Adipose tissue (tissue), 3 donors: ENCODE results near the gene RAB6D. TPM values are rescaled to one million over a fixed set of nuclear protein-coding genes. Genes with fewer than 3 reads are reported as not detected.
"Not testable (repeated sequence)": the region's sequence is repeated elsewhere in the genome, so short reads cannot be mapped to it uniquely, and the experiment has no call there.

Experiments
- H3K27ac ChIP-seq: one replicate; pipeline ENCODE4 v1.5.1; 2013; ENCODE audit warnings: low read depth, low read length
- WGBS, 3 donors: extraction: QIAGEN DNeasy Blood & Tissue Kit; methylation state at CpG; one replicate each; pipeline ENCODE4 v1.1.7; 2013; 5-methylcytosine and 5-hydroxymethylcytosine counted together
- polyA plus RNA-seq, 3 donors: library from polyadenylated mRNA; stranded (reverse); fragments of 200-250 nt; gene quantifications; one replicate each; pipeline ENCODE4 v1.2.3, GENCODE V29; 2013
- donor health status: healthy with polysubstance abuse.
- donor health status: Bipolar disorder and iron deficiency.
- donor health status: healthy.

RAB6D gene
- under 1 TPM in 2 of 3 donors, not detected in 1; 0.03 to 0.22 TPM for polyA plus RNA-seq

DNA sequence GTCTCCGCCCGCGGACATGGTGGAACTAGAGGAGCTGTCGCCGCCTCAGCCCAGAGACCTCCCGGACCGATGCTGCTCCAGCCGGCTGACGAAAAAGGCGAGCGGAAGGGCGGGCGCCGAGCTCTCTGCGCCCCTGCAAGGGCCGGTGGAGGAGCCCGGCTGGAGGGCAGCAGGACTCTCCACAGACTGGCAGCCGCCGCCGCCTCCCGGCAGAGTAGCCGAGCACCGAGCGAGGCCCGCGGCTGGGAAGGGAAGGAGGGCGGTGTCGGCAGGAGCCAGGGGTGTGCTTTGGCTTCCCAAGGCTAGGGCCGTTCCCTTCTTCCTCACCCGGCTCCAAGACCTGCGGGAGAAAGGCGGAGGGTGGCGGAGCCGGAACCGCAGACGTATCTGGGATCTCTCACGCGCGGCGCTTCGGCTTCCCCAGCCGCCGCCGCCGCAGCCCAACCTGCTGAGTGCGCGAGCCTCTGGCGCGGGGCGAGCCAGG, at the start of gene RAB6D:
Gene RAB6D, minus strand, starts transcription at position 466 of the 484 bp plus-strand sequence. Its CDS starts 448 bp downstream, at position 18.
- 1 to 2% (median 2%) methylated on average over 30 to 38 of the region's 50 CpGs for WGBS, 3 donors
- not testable (repeated sequence) for H3K27ac ChIP-seq

DNA sequence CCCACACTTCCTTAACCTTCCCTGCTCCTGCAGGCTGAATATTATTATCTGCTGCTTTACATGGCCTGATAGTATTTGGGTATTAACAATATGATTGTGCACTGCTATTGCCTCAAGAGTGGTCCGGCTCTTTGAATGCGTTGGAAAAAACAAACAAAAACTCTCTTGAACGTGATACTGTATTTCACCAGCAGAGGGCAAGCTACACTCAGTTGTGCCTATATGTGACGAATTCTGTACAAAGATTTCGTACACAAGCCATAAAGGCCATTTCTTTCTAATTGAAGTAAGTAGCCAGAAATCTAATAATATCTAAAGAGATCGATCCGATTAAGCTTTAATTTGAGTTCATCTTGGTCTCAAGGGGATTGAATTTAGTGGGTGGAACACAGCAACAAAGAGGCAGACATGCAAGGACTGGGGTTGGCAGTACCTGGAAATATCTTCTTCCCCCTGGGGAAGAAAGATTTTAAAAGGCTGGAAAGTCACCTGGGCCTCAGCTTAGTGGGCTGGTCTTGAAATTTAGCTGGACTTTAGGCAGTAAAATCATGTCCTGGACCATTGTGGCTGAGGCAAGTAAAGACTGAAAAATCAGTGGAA, 49.3 kb upstream of the RAB6D start:
- WGBS, 3 donors: 1 to 3% (median 2%) methylated on average over 7 of the region's 7 CpGs
- no peak overlapping the region for H3K27ac ChIP-seq

DNA sequence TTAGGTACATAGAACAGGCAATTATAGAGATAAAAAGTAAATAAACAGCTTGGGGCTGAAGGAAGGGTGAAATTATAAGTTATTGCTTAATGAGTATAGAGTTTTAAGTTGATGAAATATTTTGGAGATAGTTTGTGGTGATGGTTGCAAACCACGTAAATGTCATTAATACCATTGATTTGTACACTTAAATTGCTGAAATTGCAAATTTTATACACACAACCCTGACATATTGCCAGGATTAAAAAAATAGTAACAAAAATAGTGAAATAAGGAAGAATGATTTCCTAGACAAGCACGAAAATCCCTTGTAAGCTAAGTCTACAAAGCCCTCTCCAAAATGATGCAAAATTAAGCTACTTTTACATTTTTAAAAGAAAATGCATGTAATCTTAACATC, 46.2 kb upstream of the RAB6D start:
- WGBS, 3 donors: 65 to 79% (median 72%) methylated on average over 2 of the region's 2 CpGs

DNA sequence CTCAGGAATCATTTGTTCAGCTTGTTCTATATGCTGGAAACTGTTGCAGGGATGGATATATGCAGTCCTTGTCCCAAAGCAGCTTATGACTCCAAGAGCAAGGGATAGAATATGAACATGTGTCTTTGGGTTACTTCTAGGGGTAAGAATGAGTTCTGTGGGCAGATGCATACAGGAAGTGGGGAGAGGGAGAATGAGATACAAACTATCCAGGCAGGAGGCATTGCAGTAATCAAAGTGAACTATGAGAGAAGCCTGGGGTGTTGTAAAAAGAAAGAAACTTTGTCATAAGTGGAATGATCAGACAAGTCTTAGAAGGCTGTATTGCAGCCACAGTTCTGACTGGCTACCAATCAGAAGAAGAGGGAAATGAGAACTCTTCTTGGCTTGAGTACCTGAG, 44.8 kb upstream of the RAB6D start:
- no peak overlapping the region for H3K27ac ChIP-seq

More for the DNA sequence above, 46.2 kb upstream of the RAB6D start:
- H3K27ac ChIP-seq: no peak overlapping the region

DNA sequence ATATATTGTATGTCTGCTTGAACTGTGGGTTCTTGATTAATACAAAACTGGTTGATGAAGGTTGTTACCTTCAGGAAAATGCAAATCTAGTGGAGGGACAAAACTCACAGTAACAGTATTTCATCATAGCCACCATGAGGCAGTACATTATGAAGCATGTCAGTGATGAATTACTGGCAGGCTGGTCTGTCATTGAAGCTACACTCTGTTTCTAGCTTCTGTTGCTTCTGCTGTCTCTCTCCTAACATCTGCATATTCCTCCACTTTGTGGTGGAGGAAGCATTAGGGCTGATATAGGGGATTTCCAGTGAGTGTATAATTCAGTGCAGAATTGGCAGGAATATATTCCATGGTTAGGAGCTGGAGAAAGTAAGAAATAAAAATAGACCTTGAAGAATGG, 44.2 kb upstream of the RAB6D start:
- no peak overlapping the region for H3K27ac ChIP-seq

DNA sequence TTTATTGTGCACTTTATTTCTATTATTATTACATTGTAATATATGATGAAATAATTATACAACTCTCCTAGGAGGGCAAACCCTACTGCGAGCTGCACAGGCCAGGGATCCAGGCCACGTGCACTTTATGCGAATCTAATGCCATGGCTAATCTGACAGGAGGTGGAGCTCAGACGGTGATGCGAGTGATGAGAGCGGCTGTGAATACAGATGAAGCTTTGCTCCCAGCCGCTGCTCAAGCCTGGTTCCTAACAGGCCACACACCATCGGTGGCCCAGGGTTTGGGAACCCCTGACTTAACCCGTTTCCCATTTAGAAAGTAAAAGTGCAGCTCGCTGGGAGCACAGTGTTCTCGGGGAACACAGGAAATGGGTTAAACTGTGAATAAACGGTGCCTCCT, 40.8 kb upstream of the RAB6D start:
- 74 to 78% (median 77%) methylated on average over 12 of the region's 12 CpGs for WGBS, 3 donors
- no peak overlapping the region for H3K27ac ChIP-seq

DNA sequence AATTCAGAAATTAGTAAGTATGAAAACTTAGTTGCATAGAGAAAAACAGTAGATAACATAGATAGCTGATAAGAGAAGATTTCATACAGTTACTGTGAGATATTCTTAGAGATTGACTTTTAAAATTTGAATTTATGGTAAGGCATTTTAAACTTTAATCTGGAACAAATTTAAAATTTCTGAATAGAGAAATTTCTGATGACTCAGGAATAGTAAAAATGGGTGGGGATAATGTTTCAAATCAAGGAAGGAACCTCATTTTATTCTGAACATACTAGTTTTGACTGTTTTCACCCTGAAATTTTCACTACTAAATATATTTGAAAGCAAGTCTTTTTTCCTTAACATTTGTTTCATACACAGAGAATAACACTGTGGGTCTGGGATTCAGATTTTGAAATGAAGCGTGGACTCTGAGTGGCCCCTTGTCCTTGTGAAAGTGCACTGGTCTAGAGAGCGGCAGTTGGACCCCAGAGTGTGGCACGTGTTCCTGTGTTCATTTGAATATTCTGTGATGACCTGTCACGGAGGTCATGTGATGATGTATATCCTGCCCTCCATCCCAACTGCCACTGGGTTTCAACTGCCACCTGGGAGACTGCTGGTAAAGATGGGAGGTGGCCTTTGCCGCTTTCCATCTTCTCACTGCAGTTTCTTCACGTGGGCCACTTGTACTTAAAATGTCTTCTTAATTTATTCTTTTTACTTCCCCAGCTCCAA, 38.5 kb upstream of the RAB6D start:
- 74 to 75% (median 75%) methylated on average over 6 of the region's 6 CpGs for WGBS, 3 donors
- no peak overlapping the region for H3K27ac ChIP-seq

GRCh38 chr2:131400849-131401248, 36.9 kb upstream of the RAB6D start:
- no peak overlapping the region for H3K27ac ChIP-seq
- 63 to 71% (median 66%) methylated on average over 4 of the region's 4 CpGs for WGBS, 3 donors

DNA sequence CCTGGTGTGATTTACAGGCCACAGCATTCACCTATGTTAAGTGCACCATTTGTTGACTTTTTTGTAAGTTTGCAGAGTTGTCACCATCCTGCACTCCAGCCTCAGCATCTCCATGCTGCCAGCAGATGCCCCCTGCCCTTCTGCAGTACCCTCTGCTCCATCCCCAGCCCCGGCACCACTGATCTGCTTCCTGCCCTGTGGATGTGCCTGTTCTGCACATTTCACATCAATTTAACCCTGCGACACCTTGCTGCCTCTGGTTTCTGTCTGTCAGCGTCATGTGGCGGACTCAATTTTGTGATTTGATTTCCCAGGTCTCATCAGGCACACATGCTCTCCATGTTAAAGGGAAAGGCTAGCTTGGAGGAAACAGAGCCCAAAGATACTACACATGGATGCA, 36.5 kb upstream of the RAB6D start:
- 66 to 80% (median 67%) methylated on average over 4 of the region's 4 CpGs for WGBS, 3 donors
- not testable (repeated sequence) for H3K27ac ChIP-seq

DNA sequence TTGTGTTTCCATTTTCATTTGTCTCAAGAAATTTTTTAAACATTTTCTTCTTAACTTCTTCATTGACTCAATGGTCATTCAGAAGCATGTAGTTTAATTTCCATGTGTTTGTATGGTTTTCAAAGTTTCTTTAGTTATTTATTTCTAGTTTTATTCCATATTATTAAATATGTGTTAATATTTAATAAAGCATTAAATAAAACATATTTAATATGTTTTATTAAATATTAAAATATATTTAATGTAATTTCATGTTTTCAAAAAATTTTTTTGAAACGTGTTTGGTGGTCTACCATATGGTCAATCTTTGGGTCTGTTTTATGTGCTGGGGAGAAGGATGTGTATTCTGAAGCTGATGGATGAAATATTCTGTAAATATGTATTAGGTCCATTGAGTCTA, 32.2 kb upstream of the RAB6D start:
- 81 to 88% (median 82%) methylated on average over 1 of the region's 1 CpG for WGBS, 3 donors
- not testable (repeated sequence) for H3K27ac ChIP-seq

- H3K27ac ChIP-seq: not testable (repeated sequence)
- 15 to 49% (median 37%) methylated on average over 29 of the region's 29 CpGs for WGBS, 3 donors
These were observed 31.2 kb upstream of the RAB6D start for GRCh38 chr2:131395024-131395645.

- 13 to 27% (median 26%) methylated on average over 43 to 45 of the region's 45 CpGs for WGBS, 3 donors
- H3K27ac ChIP-seq: no peak overlapping the region
These were observed 30.4 kb upstream of the RAB6D start for GRCh38 chr2:131394147-131394931.

DNA sequence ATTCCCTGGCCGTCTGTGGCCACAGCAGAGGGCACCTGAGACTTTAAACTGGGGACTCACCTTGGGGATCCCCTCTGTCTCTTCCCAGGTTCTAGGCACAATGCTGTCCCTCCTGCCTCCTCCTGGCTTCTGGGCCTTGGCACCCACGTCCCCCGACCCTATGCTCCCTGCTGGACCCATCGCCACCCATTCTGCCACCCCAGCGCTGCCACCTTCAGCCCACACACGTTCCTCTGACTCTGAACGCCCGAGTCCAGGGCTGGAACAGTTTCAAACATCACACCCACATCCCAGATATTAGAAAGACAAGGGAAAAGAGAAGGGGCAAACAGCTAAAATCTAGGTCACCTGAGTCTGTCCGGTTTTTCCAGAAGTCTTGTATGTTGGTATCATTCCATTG, 28.0 kb upstream of the RAB6D start:
- WGBS, 3 donors: 66 to 73% (median 72%) methylated on average over 8 of the region's 9 CpGs

DNA sequence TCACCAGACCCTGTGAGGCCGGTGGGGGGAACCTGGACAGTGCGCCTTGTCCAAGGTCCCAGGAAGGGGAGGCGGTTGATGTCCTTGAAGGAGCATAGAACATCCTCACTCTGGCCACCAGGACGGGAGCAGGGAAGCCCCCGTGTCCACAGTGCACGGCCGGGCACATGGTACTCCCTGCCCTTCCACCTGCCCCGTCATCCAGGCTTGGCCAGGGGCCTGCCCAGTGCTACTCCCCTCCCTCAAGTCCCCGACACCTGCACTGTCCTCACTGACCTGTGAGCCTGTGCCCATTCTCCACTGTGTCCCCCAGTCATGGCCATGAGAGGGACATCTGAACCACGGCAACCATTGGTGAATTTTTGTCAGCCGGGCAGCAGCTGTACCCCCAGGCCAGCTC, 27.5 kb upstream of the RAB6D start:
- H3K27ac ChIP-seq: not testable (repeated sequence)
- 81 to 94% (median 94%) methylated on average over 10 to 11 of the region's 11 CpGs for WGBS, 3 donors

More for the DNA sequence above, 28.0 kb upstream of the RAB6D start:
- not testable (repeated sequence) for H3K27ac ChIP-seq

DNA sequence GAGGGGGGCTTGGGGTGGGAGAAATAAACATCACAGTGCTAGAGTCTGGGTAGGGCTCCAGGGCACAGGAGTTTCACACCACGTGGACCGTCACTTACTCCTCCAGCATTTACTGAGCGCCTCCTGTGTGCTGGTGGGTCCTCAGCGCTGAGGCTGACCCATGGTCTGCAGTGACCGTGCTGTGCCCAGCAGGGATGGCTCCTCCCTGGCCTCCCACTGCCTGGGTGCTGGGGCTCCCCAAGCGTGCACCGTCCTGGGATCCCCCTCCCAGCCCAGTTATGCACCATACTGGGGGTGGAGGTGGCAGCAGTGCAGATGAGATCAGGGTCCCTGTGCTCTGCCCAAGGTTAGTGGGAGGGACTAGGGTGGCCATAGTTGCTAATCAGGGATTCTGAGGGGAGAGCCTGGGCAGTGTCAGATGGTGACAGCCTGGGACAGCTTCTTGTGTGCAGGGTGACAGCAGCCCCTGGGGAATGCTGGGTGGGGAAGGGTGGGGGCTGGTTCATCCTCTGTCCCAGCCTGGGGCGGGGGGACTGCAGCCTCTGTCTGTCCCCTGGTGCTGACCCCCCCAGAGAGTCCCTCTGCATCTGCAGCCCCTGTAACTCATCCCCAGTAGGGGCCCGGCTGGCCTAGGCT, 26.6 kb upstream of the RAB6D start:
- H3K27ac ChIP-seq: not testable (repeated sequence)
- WGBS, 3 donors: 73 to 88% (median 83%) methylated on average over 8 to 9 of the region's 9 CpGs

GRCh38 chr2:131389657-131390056, 25.7 kb upstream of the RAB6D start:
- 84 to 92% (median 91%) methylated on average over 10 of the region's 10 CpGs for WGBS, 3 donors

GRCh38 chr2:131388834-131389233, 24.9 kb upstream of the RAB6D start:
- H3K27ac ChIP-seq: not testable (repeated sequence)
- WGBS, 3 donors: 56 to 68% (median 63%) methylated on average over 6 of the region's 6 CpGs

More at GRCh38 chr2:131389657-131390056, 25.7 kb upstream of the RAB6D start:
- H3K27ac ChIP-seq: no peak overlapping the region

DNA sequence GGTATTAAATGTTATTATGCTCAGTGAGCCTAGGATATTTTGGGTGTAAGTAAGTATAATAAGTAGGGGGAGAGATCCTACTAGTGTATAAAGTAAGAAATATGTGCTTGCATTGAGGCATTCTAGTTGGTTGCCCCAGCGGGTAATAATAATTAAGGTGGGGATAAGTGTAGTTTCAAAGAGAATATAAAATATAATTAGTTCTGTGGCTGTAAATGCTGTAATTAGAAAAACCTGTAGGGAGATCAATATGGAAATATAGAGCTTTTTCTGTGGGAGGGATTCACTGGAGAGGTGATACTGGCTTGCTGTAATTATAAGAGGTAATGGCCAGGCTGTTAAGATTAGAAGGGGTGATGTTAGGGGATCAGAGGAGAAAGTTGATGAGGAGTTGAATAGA, 9.1 kb upstream of the RAB6D start:
- 91 to 100% (median 94%) methylated on average over 1 of the region's 1 CpG for WGBS, 3 donors
- H3K27ac ChIP-seq: not testable (repeated sequence)
